ENCODE data around the gene RANGAP1.

- TF ChIP-seq CTCF (IDR thresholded peaks at IDR 0.05; ENCODE audit: borderline replicate concordance, extremely low read depth, low read length, poor library complexity, severe bottlenecking) (no peak), EZH2 (IDR thresholded peaks at IDR 0.05; ENCODE audit: borderline replicate concordance, low read depth, low read length, severe bottlenecking) (no peak)
Measured at GRCh38 chr22:41302811-41303210, 16.8 kb upstream of the RANGAP1 start.

All from DND-41 (cell line).